Measurements from ENCODE around the gene NPPC. TPM values are rescaled to one million over a fixed set of nuclear protein-coding genes. Genes with fewer than 3 reads are reported as not detected.

The NPPC gene
- polyA plus RNA-seq, 1 donor from 2014 or later = 2.7 TPM

DNA sequence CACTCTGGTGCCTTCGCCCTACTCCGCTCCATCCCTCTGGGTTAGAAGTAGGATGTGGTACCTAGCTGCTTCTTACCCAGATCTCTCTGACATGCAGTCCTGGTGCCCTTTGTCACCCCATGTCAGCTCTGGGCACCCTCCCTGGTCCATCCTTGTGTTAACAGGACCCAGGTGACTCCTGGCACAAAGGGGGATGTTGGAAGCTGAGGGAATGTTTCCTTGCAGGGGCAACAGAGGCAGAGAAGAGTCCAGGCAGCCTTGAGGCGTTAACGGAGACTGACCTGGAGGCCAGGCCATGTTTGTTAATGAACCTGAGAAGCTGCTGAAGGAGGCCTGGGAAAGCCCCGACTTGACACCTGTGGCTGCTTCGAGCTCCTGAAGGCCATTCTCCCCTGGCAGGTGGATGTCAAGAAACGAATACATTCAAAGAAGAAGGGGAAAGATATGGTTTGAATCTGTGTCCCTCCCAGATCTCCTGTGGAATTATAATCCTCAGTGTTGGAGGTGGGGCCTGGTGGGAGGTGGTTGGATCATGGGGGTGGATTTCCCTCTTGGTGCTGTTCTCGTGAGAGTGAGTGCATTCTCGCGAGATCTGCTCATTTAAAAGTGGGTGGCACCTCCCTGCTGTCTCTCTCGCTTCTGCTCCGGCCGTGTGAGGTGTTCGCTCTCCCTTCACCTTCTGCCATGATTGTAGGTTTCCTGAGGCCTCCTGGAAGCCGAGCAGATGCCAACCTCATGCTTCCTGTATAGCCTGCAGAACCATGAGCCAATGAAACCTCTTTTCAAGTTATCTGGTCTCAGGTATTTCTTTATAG is 31.4 kb downstream of the NPPC start:
- Histone ChIP-seq H4K20me1 (ENCODE audit: insufficient read depth) (no peaks in the 10 kb centered on the region), H3K9ac (ENCODE audit: low read length) (no peak overlapping the region), H3K4me2 (ENCODE audit: low read length) (no peak overlapping the region), H3K9me3 (ENCODE audit: low read length) (no peaks in the 10 kb centered on the region), H3K36me3 (ENCODE audit: insufficient read depth, low read length) (no peaks in the 10 kb centered on the region), H3F3A (ENCODE audit: insufficient read depth, low read length, poor library complexity, severe bottlenecking) (no peaks in the 10 kb centered on the region), H2AFZ (ENCODE audit: low read depth, low read length) (no peak overlapping the region), H3K27me3 (ENCODE audit: insufficient read depth, low read depth, low read length) (no peaks in the 10 kb centered on the region), H3K4me3 (ENCODE audit: low read length) (no peak overlapping the region), H3K9me2 (ENCODE audit: insufficient read depth, low read length) (no peaks in the 10 kb centered on the region), H3K27ac (ENCODE audit: low read length) (no peak overlapping the region), H3K79me2 (replicated peaks; ENCODE audit: insufficient read depth, low read length) (no peaks in the 10 kb centered on the region)
- TF ChIP-seq SMC3 (conservative IDR thresholded peaks at IDR 0.05; ENCODE audit: poor library complexity) = no peak
- TF ChIP-seq EP300 (conservative IDR thresholded peaks at IDR 0.05; ENCODE audit: poor library complexity, severe bottlenecking) = no peak
- TF ChIP-seq, protein P1, sequence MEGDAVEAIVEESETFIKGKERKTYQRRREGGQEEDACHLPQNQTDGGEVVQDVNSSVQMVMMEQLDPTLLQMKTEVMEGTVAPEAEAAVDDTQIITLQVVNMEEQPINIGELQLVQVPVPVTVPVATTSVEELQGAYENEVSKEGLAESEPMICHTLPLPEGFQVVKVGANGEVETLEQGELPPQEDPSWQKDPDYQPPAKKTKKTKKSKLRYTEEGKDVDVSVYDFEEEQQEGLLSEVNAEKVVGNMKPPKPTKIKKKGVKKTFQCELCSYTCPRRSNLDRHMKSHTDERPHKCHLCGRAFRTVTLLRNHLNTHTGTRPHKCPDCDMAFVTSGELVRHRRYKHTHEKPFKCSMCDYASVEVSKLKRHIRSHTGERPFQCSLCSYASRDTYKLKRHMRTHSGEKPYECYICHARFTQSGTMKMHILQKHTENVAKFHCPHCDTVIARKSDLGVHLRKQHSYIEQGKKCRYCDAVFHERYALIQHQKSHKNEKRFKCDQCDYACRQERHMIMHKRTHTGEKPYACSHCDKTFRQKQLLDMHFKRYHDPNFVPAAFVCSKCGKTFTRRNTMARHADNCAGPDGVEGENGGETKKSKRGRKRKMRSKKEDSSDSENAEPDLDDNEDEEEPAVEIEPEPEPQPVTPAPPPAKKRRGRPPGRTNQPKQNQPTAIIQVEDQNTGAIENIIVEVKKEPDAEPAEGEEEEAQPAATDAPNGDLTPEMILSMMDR (IDR thresholded peaks at IDR 0.05; ENCODE audit: poor library complexity, severe bottlenecking) = no peak
- TF ChIP-seq TAF1 (IDR thresholded peaks at IDR 0.05; ENCODE audit: low read depth) = no peak
- no peak for TF ChIP-seq RAD21 (conservative IDR thresholded peaks at IDR 0.05)
- TF ChIP-seq POLR2AphosphoS5 (IDR thresholded peaks at IDR 0.05) = no peak
- TF ChIP-seq MXI1 (conservative IDR thresholded peaks at IDR 0.05; ENCODE audit: poor library complexity, severe bottlenecking) = no peak
- TF ChIP-seq, protein P2, sequence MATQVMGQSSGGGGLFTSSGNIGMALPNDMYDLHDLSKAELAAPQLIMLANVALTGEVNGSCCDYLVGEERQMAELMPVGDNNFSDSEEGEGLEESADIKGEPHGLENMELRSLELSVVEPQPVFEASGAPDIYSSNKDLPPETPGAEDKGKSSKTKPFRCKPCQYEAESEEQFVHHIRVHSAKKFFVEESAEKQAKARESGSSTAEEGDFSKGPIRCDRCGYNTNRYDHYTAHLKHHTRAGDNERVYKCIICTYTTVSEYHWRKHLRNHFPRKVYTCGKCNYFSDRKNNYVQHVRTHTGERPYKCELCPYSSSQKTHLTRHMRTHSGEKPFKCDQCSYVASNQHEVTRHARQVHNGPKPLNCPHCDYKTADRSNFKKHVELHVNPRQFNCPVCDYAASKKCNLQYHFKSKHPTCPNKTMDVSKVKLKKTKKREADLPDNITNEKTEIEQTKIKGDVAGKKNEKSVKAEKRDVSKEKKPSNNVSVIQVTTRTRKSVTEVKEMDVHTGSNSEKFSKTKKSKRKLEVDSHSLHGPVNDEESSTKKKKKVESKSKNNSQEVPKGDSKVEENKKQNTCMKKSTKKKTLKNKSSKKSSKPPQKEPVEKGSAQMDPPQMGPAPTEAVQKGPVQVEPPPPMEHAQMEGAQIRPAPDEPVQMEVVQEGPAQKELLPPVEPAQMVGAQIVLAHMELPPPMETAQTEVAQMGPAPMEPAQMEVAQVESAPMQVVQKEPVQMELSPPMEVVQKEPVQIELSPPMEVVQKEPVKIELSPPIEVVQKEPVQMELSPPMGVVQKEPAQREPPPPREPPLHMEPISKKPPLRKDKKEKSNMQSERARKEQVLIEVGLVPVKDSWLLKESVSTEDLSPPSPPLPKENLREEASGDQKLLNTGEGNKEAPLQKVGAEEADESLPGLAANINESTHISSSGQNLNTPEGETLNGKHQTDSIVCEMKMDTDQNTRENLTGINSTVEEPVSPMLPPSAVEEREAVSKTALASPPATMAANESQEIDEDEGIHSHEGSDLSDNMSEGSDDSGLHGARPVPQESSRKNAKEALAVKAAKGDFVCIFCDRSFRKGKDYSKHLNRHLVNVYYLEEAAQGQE (IDR thresholded peaks at IDR 0.05; ENCODE audit: borderline replicate concordance) = no peak
- TF ChIP-seq EZH2 (IDR thresholded peaks at IDR 0.05; ENCODE audit: borderline replicate concordance, insufficient read depth, low read length, poor library complexity, severe bottlenecking) = no peak

DNA sequence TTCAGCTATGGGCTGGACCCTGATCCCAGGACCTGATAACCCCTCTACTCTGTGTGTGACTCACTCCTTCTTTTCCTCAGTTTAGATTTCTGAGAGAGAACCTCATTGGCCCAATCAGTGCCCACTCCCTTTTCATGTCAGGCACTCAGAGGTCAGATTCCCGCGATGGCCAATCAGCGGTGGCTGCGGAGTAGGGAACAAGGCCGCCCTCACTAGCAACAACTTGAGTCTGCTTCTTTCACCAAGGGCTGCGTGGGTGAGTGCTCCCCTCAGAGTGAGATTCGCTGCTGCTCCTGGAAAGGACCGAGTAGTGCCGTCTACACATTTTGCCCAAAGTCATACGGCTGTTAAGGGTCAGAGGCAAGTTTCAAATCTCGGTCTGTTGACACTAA is 34.7 kb downstream of the NPPC start:
- Histone ChIP-seq H3K9me2 (ENCODE audit: insufficient read depth, low read length) (no peaks in the 10 kb centered on the region), H3K27me3 (ENCODE audit: insufficient read depth, low read depth, low read length) (no peaks in the 10 kb centered on the region), H2AFZ (ENCODE audit: low read depth, low read length) (no peak overlapping the region), H3F3A (ENCODE audit: insufficient read depth, low read length, poor library complexity, severe bottlenecking) (no peaks in the 10 kb centered on the region), H3K4me2 (ENCODE audit: low read length) (no peak overlapping the region), H3K27ac (ENCODE audit: low read length) (no peak overlapping the region), H3K9ac (ENCODE audit: low read length) (no peak overlapping the region), H3K79me2 (replicated peaks; ENCODE audit: insufficient read depth, low read length) (no peaks in the 10 kb centered on the region), H4K20me1 (ENCODE audit: insufficient read depth) (no peaks in the 10 kb centered on the region), H3K36me3 (ENCODE audit: insufficient read depth, low read length) (no peaks in the 10 kb centered on the region), H3K4me3 (ENCODE audit: low read length) (no peak overlapping the region), H3K9me3 (ENCODE audit: low read length) (no peaks in the 10 kb centered on the region)
- TF ChIP-seq EP300 (conservative IDR thresholded peaks at IDR 0.05; ENCODE audit: poor library complexity, severe bottlenecking) (no peak), TAF1 (IDR thresholded peaks at IDR 0.05; ENCODE audit: low read depth) (no peak), SMC3 (conservative IDR thresholded peaks at IDR 0.05; ENCODE audit: poor library complexity) (no peak), RAD21 (conservative IDR thresholded peaks at IDR 0.05) (no peak), POLR2AphosphoS5 (IDR thresholded peaks at IDR 0.05) (no peak), MXI1 (conservative IDR thresholded peaks at IDR 0.05; ENCODE audit: poor library complexity, severe bottlenecking) (no peak), EZH2 (IDR thresholded peaks at IDR 0.05; ENCODE audit: borderline replicate concordance, insufficient read depth, low read length, poor library complexity, severe bottlenecking) (no peak)
- TF ChIP-seq, protein P2 (IDR thresholded peaks at IDR 0.05; ENCODE audit: borderline replicate concordance) = no peak
- TF ChIP-seq, protein P1 (IDR thresholded peaks at IDR 0.05; ENCODE audit: poor library complexity, severe bottlenecking) = no peak
